GM23338 (cell line): ENCODE results near the gene PAEP. TPM values are rescaled to one million over a fixed set of nuclear protein-coding genes. Genes with fewer than 3 reads are reported as not detected.

Source experiments
- ATAC-seq: fragments of 200-7000 bp; cut with Tn5 transposase; 3 replicates; pipeline ENCODE4 v1.9.1; 2020
- DNase-seq: peaks from one replicate; pipeline ENCODE4 v3.0.0-alpha.2; 2015; ENCODE audit warnings: low spot score
- H2AFZ ChIP-seq: fragments of 200-600 bp; sonication (generic); 2 replicates; pipeline ENCODE4 v1.8.0; 2016; ENCODE audit warnings: antibody characterized with exemption, mild to moderate bottlenecking, moderate library complexity
- H3F3A ChIP-seq: fragments of 200-600 bp; sonication (generic); replicated peaks from 2 replicates; pipeline ENCODE4 v1.8.0; 2017; ENCODE audit warnings: antibody characterized with exemption, mixed run types, low read depth
- H3K27ac ChIP-seq: fragments of 200-600 bp; sonication (generic); 2 replicates; pipeline ENCODE4 v1.6.1; 2016; ENCODE audit warnings: low read depth
- H3K27me3 ChIP-seq: fragments of 200-600 bp; sonication (generic); 2 replicates; pipeline ENCODE4 v1.8.0; 2016; ENCODE audit warnings: mild to moderate bottlenecking, mixed run types, moderate library complexity; ENCODE audit not compliant: insufficient read depth
- H3K36me3 ChIP-seq: fragments of 200-600 bp; sonication (generic); 2 replicates; pipeline ENCODE4 v1.8.0; 2016; ENCODE audit warnings: mild to moderate bottlenecking; ENCODE audit not compliant: insufficient read depth
- H3K4me1 ChIP-seq: fragments of 200-600 bp; sonication (generic); 2 replicates; pipeline ENCODE4 v1.8.0; 2016; ENCODE audit warnings: mild to moderate bottlenecking, moderate library complexity; ENCODE audit not compliant: insufficient read depth
- H3K4me2 ChIP-seq: fragments of 200-600 bp; sonication (generic); 2 replicates; pipeline ENCODE4 v1.7.1; 2017; ENCODE audit warnings: mixed run types
- H3K4me3 ChIP-seq: fragments of 200-600 bp; sonication (generic); 2 replicates; pipeline ENCODE4 v1.6.1; 2016; ENCODE audit warnings: mixed run types
- H3K79me2 ChIP-seq: fragments of 200-600 bp; sonication (generic); replicated peaks from 2 replicates; pipeline ENCODE4 v1.8.0; 2017; ENCODE audit warnings: mild to moderate bottlenecking; ENCODE audit not compliant: insufficient read depth
- H3K9me2 ChIP-seq: fragments of 200-600 bp; sonication (generic); 2 replicates; pipeline ENCODE4 v1.8.0; 2017; ENCODE audit not compliant: insufficient read depth
- H4K20me1 ChIP-seq: fragments of 200-600 bp; sonication (generic); replicated peaks from 2 replicates; pipeline ENCODE4 v1.8.0; 2017; ENCODE audit warnings: mild to moderate bottlenecking; ENCODE audit not compliant: insufficient read depth
- H3K27ac Mint-ChIP-seq: 2 replicates; pipeline ENCODE4 v1.8.0; 2020; ENCODE audit warnings: inconsistent platforms, mild to moderate bottlenecking, moderate library complexity, mixed read lengths
- H3K27me3 Mint-ChIP-seq: 3 replicates; pipeline ENCODE4 v1.8.0; 2022; ENCODE audit warnings: low read depth, mild to moderate bottlenecking, moderate library complexity, mixed read lengths, inconsistent platforms; ENCODE audit not compliant: insufficient read depth, poor library complexity
- H3K36me3 Mint-ChIP-seq: 3 replicates; pipeline ENCODE4 v1.8.0; 2021; ENCODE audit warnings: low read depth, mild to moderate bottlenecking, inconsistent platforms, moderate library complexity, mixed read lengths
- H3K4me1 Mint-ChIP-seq: 3 replicates; pipeline ENCODE4 v1.8.0; 2020; ENCODE audit warnings: mild to moderate bottlenecking, inconsistent platforms, mixed read lengths
- H3K4me3 Mint-ChIP-seq: 3 replicates; pipeline ENCODE4 v1.8.0; 2021; ENCODE audit warnings: moderate library complexity, mild to moderate bottlenecking, inconsistent platforms, mixed read lengths
- H3K9me3 Mint-ChIP-seq: 3 replicates; pipeline ENCODE4 v1.8.0; 2020; ENCODE audit warnings: moderate library complexity, mild to moderate bottlenecking, inconsistent platforms, mixed read lengths
- CREB1 ChIP-seq: fragments of 250-450 bp; sonication (Bioruptor Pico); IDR thresholded peaks from 2 replicates; pipeline ENCODE4 v1.5.0; 2020; ENCODE audit warnings: low read depth, mild to moderate bottlenecking, moderate library complexity
- EZH2 ChIP-seq: fragments of 200-600 bp; sonication (generic); IDR thresholded peaks from one replicate; pipeline ENCODE4 v1.8.0; 2017; ENCODE audit warnings: antibody characterized with exemption, mild to moderate bottlenecking, low read depth; ENCODE audit not compliant: unreplicated experiment
- EZH2phosphoT487 ChIP-seq: fragments of 200-600 bp; sonication (generic); IDR thresholded peaks from one replicate; pipeline ENCODE4 v1.8.1; 2018; ENCODE audit warnings: antibody characterized with exemption; ENCODE audit not compliant: unreplicated experiment
- JUNB ChIP-seq: IDR thresholded peaks from one replicate; pipeline ENCODE4 v1.6.1; 2016; ENCODE audit warnings: antibody characterized with exemption; ENCODE audit not compliant: unreplicated experiment
- NANOG ChIP-seq: IDR thresholded peaks from 2 replicates; pipeline ENCODE4 v1.6.1; 2016; ENCODE audit warnings: antibody characterized with exemption, borderline replicate concordance
- POLR2AphosphoS5 ChIP-seq: IDR thresholded peaks from 2 replicates; pipeline ENCODE4 v1.6.1; 2016; ENCODE audit warnings: antibody characterized with exemption, low read depth
- STAT1 ChIP-seq: IDR thresholded peaks from one replicate; pipeline ENCODE4 v1.6.1; 2016; ENCODE audit warnings: antibody characterized with exemption; ENCODE audit not compliant: unreplicated experiment
- ZNF114 ChIP-seq: fragments of 250-450 bp; sonication (Bioruptor Pico); IDR thresholded peaks from 2 replicates; pipeline ENCODE4 v1.5.0; 2020; ENCODE audit warnings: mild to moderate bottlenecking, moderate library complexity
- ZNF331 ChIP-seq: fragments of 250-450 bp; sonication (Bioruptor Pico); IDR thresholded peaks from 2 replicates; pipeline ENCODE4 v1.5.0; 2020; ENCODE audit warnings: low read depth, mild to moderate bottlenecking, moderate library complexity
- polyA plus RNA-seq: library from polyadenylated mRNA; unstranded; fragments of >200 nt; fragmentation: Nextera tagmentation; extraction: Ambion mirVana; gene quantifications from 2 replicates; pipeline ENCODE4 v1.2.1, GENCODE V29; 2016
- total RNA-seq: library from RNA; depleted of rRNA; stranded (reverse); fragments of >200 nt; shearing (Covaris generic); gene quantifications from 2 replicates; pipeline ENCODE4 v1.2.3, GENCODE V29; 2014
- TF ChIP-seq, protein P1 (sequence below), 2 experiments: fragments of 200-600 bp in 1 of 2; sonication (generic) in 1 of 2; conservative IDR thresholded peaks; 2 replicates each; pipeline versions ENCODE4 v1.5.1 to v1.6.1; 2016 to 2017; ENCODE audit warnings: antibody characterized with exemption in 2 of 2, low read depth in 2 of 2, mild to moderate bottlenecking in 2 of 2, moderate library complexity in 1 of 2
- TF ChIP-seq, protein P2 (sequence below): IDR thresholded peaks from 2 replicates; pipeline ENCODE4 v1.6.1; 2016; ENCODE audit warnings: antibody characterized with exemption
- TF ChIP-seq, protein P3 (sequence below): fragments of 250-450 bp; sonication (Bioruptor Pico); IDR thresholded peaks from 2 replicates; pipeline ENCODE4 v1.5.0; 2020; ENCODE audit warnings: mild to moderate bottlenecking, moderate library complexity
- TF ChIP-seq, protein P4 (sequence below): IDR thresholded peaks from one replicate; pipeline ENCODE4 v1.6.1; 2018; ENCODE audit warnings: antibody characterized with exemption; ENCODE audit not compliant: unreplicated experiment

Gene PAEP
- total and polyA plus RNA-seq, 2 experiments from 2014 or later, result not detected

DNA sequence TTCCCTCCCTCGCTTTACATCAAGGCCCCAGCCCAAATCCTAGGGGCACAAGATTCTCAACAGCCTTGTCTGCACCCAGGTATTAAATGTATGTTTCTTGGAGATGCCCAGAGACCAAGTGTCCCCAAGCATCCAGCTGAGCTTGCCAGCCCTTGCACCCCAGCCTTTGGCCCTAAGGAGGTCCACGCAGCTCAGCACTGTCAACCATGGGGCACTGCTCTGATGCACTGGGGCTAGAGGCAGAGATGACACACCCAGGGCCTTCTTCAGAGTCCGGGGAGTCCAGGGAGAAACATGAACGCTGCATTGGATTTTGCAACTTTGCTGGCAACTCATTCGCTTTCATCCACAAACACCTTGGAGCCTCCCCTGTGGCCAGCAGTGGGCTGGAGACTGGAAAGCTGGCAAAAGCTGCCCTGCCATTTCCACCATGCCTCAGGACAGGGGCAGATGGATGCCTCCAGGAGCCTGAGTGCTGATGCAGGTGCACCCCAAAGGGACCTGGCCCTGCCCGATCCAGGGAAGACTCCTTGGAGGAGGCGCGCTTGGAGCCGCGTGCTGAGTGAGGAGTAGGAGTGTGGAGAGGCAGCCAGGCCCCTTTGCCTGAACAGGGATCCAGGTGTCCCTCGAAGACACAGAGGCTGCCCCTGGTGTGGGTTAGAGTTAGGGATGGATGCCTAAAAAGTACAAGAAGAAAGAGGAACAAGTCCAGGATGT lies 19.3 kb downstream of the PAEP start:
- H3K79me2 ChIP-seq, result no peaks in the 10 kb centered on the region
- H3K36me3 Mint-ChIP-seq, result peaks cover 3% of the 10 kb centered on the region; the same call in 1 of the 3 replicates
- H3K4me1 ChIP-seq, result no peaks in the 10 kb centered on the region
- ATAC-seq (no peak), DNase-seq (no peak)
- no peaks in the 10 kb centered on the region for H3F3A ChIP-seq
- no peak overlapping the region for H3K4me3 ChIP-seq
- H3K36me3 ChIP-seq, result no peaks in the 10 kb centered on the region
- no peaks in the 10 kb centered on the region for H3K4me1 Mint-ChIP-seq
- H3K9me3 Mint-ChIP-seq, result peaks cover 11% of the 10 kb centered on the region
- TF ChIP-seq JUNB (no peak), STAT1 (no peak), EZH2 (no peak), ZNF331 (no peak), EZH2phosphoT487 (no peak), POLR2AphosphoS5 (no peak), ZNF114 (no peak), NANOG (no peak), CREB1 (CRISPR knock-in tag) (no peak)
- TF ChIP-seq, protein P1, sequence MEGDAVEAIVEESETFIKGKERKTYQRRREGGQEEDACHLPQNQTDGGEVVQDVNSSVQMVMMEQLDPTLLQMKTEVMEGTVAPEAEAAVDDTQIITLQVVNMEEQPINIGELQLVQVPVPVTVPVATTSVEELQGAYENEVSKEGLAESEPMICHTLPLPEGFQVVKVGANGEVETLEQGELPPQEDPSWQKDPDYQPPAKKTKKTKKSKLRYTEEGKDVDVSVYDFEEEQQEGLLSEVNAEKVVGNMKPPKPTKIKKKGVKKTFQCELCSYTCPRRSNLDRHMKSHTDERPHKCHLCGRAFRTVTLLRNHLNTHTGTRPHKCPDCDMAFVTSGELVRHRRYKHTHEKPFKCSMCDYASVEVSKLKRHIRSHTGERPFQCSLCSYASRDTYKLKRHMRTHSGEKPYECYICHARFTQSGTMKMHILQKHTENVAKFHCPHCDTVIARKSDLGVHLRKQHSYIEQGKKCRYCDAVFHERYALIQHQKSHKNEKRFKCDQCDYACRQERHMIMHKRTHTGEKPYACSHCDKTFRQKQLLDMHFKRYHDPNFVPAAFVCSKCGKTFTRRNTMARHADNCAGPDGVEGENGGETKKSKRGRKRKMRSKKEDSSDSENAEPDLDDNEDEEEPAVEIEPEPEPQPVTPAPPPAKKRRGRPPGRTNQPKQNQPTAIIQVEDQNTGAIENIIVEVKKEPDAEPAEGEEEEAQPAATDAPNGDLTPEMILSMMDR (conservative IDR thresholded peaks at IDR 0.05; ENCODE audit: low read depth in 2 of 2), result no peak
- TF ChIP-seq, protein P2, sequence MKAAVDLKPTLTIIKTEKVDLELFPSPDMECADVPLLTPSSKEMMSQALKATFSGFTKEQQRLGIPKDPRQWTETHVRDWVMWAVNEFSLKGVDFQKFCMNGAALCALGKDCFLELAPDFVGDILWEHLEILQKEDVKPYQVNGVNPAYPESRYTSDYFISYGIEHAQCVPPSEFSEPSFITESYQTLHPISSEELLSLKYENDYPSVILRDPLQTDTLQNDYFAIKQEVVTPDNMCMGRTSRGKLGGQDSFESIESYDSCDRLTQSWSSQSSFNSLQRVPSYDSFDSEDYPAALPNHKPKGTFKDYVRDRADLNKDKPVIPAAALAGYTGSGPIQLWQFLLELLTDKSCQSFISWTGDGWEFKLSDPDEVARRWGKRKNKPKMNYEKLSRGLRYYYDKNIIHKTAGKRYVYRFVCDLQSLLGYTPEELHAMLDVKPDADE, result no peak
- TF ChIP-seq, protein P3, sequence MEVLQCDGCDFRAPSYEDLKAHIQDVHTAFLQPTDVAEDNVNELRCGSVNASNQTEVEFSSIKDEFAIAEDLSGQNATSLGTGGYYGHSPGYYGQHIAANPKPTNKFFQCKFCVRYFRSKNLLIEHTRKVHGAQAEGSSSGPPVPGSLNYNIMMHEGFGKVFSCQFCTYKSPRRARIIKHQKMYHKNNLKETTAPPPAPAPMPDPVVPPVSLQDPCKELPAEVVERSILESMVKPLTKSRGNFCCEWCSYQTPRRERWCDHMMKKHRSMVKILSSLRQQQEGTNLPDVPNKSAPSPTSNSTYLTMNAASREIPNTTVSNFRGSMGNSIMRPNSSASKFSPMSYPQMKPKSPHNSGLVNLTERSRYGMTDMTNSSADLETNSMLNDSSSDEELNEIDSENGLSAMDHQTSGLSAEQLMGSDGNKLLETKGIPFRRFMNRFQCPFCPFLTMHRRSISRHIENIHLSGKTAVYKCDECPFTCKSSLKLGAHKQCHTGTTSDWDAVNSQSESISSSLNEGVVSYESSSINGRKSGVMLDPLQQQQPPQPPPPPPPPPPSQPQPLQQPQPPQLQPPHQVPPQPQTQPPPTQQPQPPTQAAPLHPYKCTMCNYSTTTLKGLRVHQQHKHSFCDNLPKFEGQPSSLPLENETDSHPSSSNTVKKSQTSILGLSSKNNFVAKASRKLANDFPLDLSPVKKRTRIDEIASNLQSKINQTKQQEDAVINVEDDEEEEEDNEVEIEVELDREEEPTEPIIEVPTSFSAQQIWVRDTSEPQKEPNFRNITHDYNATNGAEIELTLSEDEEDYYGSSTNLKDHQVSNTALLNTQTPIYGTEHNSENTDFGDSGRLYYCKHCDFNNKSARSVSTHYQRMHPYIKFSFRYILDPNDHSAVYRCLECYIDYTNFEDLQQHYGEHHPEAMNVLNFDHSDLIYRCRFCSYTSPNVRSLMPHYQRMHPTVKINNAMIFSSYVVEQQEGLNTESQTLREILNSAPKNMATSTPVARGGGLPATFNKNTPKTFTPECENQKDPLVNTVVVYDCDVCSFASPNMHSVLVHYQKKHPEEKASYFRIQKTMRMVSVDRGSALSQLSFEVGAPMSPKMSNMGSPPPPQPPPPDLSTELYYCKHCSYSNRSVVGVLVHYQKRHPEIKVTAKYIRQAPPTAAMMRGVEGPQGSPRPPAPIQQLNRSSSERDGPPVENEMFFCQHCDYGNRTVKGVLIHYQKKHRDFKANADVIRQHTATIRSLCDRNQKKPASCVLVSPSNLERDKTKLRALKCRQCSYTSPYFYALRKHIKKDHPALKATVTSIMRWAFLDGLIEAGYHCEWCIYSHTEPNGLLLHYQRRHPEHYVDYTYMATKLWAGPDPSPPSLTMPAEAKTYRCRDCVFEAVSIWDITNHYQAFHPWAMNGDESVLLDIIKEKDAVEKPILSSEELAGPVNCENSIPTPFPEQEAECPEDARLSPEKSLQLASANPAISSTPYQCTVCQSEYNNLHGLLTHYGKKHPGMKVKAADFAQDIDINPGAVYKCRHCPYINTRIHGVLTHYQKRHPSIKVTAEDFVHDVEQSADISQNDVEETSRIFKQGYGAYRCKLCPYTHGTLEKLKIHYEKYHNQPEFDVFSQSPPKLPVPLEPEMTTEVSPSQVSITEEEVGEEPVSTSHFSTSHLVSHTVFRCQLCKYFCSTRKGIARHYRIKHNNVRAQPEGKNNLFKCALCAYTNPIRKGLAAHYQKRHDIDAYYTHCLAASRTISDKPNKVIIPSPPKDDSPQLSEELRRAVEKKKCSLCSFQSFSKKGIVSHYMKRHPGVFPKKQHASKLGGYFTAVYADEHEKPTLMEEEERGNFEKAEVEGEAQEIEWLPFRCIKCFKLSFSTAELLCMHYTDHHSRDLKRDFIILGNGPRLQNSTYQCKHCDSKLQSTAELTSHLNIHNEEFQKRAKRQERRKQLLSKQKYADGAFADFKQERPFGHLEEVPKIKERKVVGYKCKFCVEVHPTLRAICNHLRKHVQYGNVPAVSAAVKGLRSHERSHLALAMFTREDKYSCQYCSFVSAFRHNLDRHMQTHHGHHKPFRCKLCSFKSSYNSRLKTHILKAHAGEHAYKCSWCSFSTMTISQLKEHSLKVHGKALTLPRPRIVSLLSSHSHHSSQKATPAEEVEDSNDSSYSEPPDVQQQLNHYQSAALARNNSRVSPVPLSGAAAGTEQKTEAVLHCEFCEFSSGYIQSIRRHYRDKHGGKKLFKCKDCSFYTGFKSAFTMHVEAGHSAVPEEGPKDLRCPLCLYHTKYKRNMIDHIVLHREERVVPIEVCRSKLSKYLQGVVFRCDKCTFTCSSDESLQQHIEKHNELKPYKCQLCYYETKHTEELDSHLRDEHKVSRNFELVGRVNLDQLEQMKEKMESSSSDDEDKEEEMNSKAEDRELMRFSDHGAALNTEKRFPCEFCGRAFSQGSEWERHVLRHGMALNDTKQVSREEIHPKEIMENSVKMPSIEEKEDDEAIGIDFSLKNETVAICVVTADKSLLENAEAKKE (CRISPR knock-in tag), result no peak
- TF ChIP-seq, protein P4, sequence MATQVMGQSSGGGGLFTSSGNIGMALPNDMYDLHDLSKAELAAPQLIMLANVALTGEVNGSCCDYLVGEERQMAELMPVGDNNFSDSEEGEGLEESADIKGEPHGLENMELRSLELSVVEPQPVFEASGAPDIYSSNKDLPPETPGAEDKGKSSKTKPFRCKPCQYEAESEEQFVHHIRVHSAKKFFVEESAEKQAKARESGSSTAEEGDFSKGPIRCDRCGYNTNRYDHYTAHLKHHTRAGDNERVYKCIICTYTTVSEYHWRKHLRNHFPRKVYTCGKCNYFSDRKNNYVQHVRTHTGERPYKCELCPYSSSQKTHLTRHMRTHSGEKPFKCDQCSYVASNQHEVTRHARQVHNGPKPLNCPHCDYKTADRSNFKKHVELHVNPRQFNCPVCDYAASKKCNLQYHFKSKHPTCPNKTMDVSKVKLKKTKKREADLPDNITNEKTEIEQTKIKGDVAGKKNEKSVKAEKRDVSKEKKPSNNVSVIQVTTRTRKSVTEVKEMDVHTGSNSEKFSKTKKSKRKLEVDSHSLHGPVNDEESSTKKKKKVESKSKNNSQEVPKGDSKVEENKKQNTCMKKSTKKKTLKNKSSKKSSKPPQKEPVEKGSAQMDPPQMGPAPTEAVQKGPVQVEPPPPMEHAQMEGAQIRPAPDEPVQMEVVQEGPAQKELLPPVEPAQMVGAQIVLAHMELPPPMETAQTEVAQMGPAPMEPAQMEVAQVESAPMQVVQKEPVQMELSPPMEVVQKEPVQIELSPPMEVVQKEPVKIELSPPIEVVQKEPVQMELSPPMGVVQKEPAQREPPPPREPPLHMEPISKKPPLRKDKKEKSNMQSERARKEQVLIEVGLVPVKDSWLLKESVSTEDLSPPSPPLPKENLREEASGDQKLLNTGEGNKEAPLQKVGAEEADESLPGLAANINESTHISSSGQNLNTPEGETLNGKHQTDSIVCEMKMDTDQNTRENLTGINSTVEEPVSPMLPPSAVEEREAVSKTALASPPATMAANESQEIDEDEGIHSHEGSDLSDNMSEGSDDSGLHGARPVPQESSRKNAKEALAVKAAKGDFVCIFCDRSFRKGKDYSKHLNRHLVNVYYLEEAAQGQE, result no peak
- H3K4me2 ChIP-seq, result no peak overlapping the region
- H3K27ac Mint-ChIP-seq, result no peak overlapping the region
- H3K27me3 Mint-ChIP-seq, result peaks cover 3% of the 10 kb centered on the region
- no peak overlapping the region for H2AFZ ChIP-seq
- no peak overlapping the region for H3K27ac ChIP-seq
- 0 out of 2 replicates have a peak, but pooled peaks cover 6% of the 10 kb centered on the region for H3K9me2 ChIP-seq
- no peaks in the 10 kb centered on the region for H4K20me1 ChIP-seq
- no peak overlapping the region for H3K4me3 Mint-ChIP-seq
- no peaks in the 10 kb centered on the region for H3K27me3 ChIP-seq
